Endothelial cell of umbilical vein (primary cell): Measurements from ENCODE around the gene TSC22D3. TPM values are rescaled to one million over a fixed set of nuclear protein-coding genes. Genes with fewer than 3 reads are reported as not detected.

Experiments
- Bru-seq: library from RNA; stranded (reverse); fragments of 400-500 nt; gene quantifications from one replicate; lab custom pipeline; 2021; lab: Mats Ljungman, UMichigan
- BruChase-seq, 2 experiments: library from RNA; stranded (reverse); fragments of 400-500 nt; gene quantifications; one replicate each; lab custom pipeline; 2021; lab: Mats Ljungman, UMichigan
- BruUV-seq: library from RNA; stranded (reverse); fragments of 400-500 nt; replicated peaks from 2 replicates; lab custom pipeline; 2021; lab: Mats Ljungman, UMichigan
- CTCF ChIA-PET: fragments of 300-600, 350-600 bp; sonication (Branson Sonifier 250); formaldehyde crosslinking; loops from one replicate; lab custom pipeline; 2021; ENCODE audit warnings: antibody characterized with exemption, inconsistent platforms; lab: Charles Lee
- POLR2A ChIA-PET: fragments of 300-600, 350-600 bp; sonication (Branson Sonifier 250); formaldehyde crosslinking; loops from one replicate; lab custom pipeline; 2021; ENCODE audit warnings: antibody characterized with exemption, inconsistent platforms; lab: Charles Lee
- DNase-seq: peaks from one replicate; pipeline ENCODE4 v3.0.0-alpha.2; 2011; ENCODE audit warnings: low read depth, low spot score
- FAIRE-seq: peaks from 2 replicates; lab custom pipeline; 2011; peaks lifted over from hg19 to GRCh38; lab: Jason Lieb, UNC
- H2AFZ ChIP-seq: 2 replicates; pipeline ENCODE4 v1.6.0; 2012; ENCODE audit warnings: low read depth, low read length, control low read depth, inconsistent platforms
- H3K27ac ChIP-seq: 2 replicates; pipeline ENCODE4 v1.5.1; 2011; ENCODE audit warnings: low read depth, mild to moderate bottlenecking, control low read depth, low read length, moderate library complexity; ENCODE audit not compliant: insufficient read depth
- H3K27me3 ChIP-seq, 2 experiments: 2 replicates each; pipeline versions ENCODE4 v1.6.0 to v1.6.1; 2011; ENCODE audit warnings: low read length in 2 of 2, mixed read lengths in 1 of 2; ENCODE audit not compliant: control insufficient read depth in 2 of 2, insufficient read depth in 2 of 2
- H3K36me3 ChIP-seq, 2 experiments: 2 replicates in 1 of 2; 3 replicates in 1 of 2; pipeline ENCODE4 v1.5.1; 2011; ENCODE audit warnings: low read length in 2 of 2, mild to moderate bottlenecking in 1 of 2, moderate library complexity in 1 of 2; ENCODE audit not compliant: control insufficient read depth in 2 of 2, insufficient read depth in 2 of 2; ENCODE audit errors: extremely low read depth in 1 of 2
- H3K4me1 ChIP-seq: 3 replicates; pipeline ENCODE4 v1.5.1; 2011; ENCODE audit warnings: mild to moderate bottlenecking, low read length; ENCODE audit not compliant: control insufficient read depth, insufficient read depth; ENCODE audit errors: extremely low read depth
- H3K4me2 ChIP-seq: 2 replicates; pipeline ENCODE4 v1.6.1; 2011; ENCODE audit warnings: low read length, control low read depth, mixed read lengths; ENCODE audit not compliant: insufficient read depth
- H3K4me3 ChIP-seq, 3 experiments: fragments of 200-600 bp in 1 of 3; sonication (generic), shearing (Covaris generic) in 1 of 3; replicated peaks in 1 of 3; 2 replicates each; pipeline ENCODE4 v1.5.1; 2011 to 2016; ENCODE audit warnings: control low read depth in 3 of 3, low read length in 3 of 3, mild to moderate bottlenecking in 2 of 3, inconsistent platforms in 1 of 3, low read depth in 1 of 3, moderate library complexity in 1 of 3; ENCODE audit not compliant: insufficient read depth in 1 of 3
- H3K79me2 ChIP-seq: 2 replicates; pipeline ENCODE4 v1.6.0; 2012; ENCODE audit warnings: low read length, inconsistent platforms; ENCODE audit not compliant: control insufficient read depth, insufficient read depth
- H3K9ac ChIP-seq: replicated peaks from 2 replicates; pipeline ENCODE3; 2011; ENCODE audit warnings: low read length, control low read depth; ENCODE audit not compliant: insufficient read depth; ENCODE audit errors: extremely low read depth
- H3K9me1 ChIP-seq: replicated peaks from 3 replicates; pipeline ENCODE4 v1.6.0; 2011; ENCODE audit warnings: mild to moderate bottlenecking, low read length; ENCODE audit not compliant: control insufficient read depth, insufficient read depth; ENCODE audit errors: extremely low read depth
- H3K9me3 ChIP-seq: replicated peaks from 2 replicates; pipeline ENCODE4 v1.5.1; 2012; ENCODE audit warnings: low read length, inconsistent platforms; ENCODE audit not compliant: control insufficient read depth, insufficient read depth
- H4K20me1 ChIP-seq: replicated peaks from 2 replicates; pipeline ENCODE3; 2011; ENCODE audit warnings: mild to moderate bottlenecking, low read length; ENCODE audit not compliant: control insufficient read depth, insufficient read depth; ENCODE audit errors: extremely low read depth
- CTCF ChIP-seq, 2 donors: IDR thresholded peaks; 1 replicate in 1 of 2; 2 replicates in 1 of 2; pipeline ENCODE4 v1.5.1; 2011; ENCODE audit warnings: low read length in 2 of 2, mild to moderate bottlenecking in 2 of 2, moderate library complexity in 2 of 2, control low read depth in 1 of 2, inconsistent platforms in 1 of 2, low read depth in 1 of 2; ENCODE audit not compliant: insufficient read depth in 1 of 2; ENCODE audit errors: extremely low read depth in 1 of 2
- EZH2 ChIP-seq: IDR thresholded peaks from 2 replicates; pipeline ENCODE4 v1.6.1; 2012; ENCODE audit warnings: borderline replicate concordance, low read depth, mild to moderate bottlenecking, moderate library complexity, low read length, inconsistent platforms; ENCODE audit not compliant: severe bottlenecking
- FOS ChIP-seq: IDR thresholded peaks from 2 replicates; pipeline ENCODE4 v1.6.1; 2011; ENCODE audit warnings: mild to moderate bottlenecking, low read length, moderate library complexity, borderline replicate concordance; ENCODE audit not compliant: insufficient read depth
- GATA2 ChIP-seq: IDR thresholded peaks from 2 replicates; pipeline ENCODE4 v1.7.0; 2011; ENCODE audit warnings: low read depth, mild to moderate bottlenecking, moderate library complexity, mixed read lengths, low read length; ENCODE audit not compliant: insufficient read length, insufficient read depth
- JUN ChIP-seq: IDR thresholded peaks from 2 replicates; pipeline ENCODE4 v1.6.1; 2011; ENCODE audit warnings: borderline replicate concordance, low read depth; ENCODE audit not compliant: insufficient read length, insufficient read depth
- MYC ChIP-seq: IDR thresholded peaks from one replicate; pipeline ENCODE4 v1.6.1; 2011; ENCODE audit warnings: mild to moderate bottlenecking, low read depth, low read length
- POLR2A ChIP-seq: IDR thresholded peaks from 2 replicates; pipeline ENCODE4 v1.6.1; 2012; ENCODE audit warnings: low read depth, mild to moderate bottlenecking, control low read depth, low read length
- POLR2AphosphoS5 ChIP-seq: IDR thresholded peaks from 2 replicates; pipeline ENCODE4 v1.6.1; 2012; ENCODE audit warnings: low read depth, mild to moderate bottlenecking, control low read depth, low read length, moderate library complexity; ENCODE audit not compliant: insufficient read depth
- dilution Hi-C: fragments of 300-500 bp; cut with MboI; formaldehyde crosslinking; loops from one replicate; pipeline ENCODE4 v1.15.0; 2019; ENCODE audit warnings: low sequenced_read_pairs; ENCODE audit not compliant: extremely low pct_ligation_motif_present
- intact Hi-C: fragments of 100-400 bp; cut with micrococcal nuclease; formaldehyde crosslinking; loops from one replicate; pipeline ENCODE4 v1.10.0; 2022
- long read RNA-seq: library from polyadenylated mRNA; stranded (forward); transcript quantifications from one replicate; pipeline ENCODE4 v2.0.0, GENCODE V29; 2021
- polyA minus RNA-seq, 3 experiments: library from RNA; depleted of rRNA, polyadenylated mRNA; stranded (reverse); fragments of >200 nt; gene quantifications; 1 replicate in 1 of 3; 2 replicates in 2 of 3; pipeline ENCODE4 v1.2.3, GENCODE V29; 2011
- polyA plus RNA-seq, 4 experiments: library from polyadenylated mRNA; depleted of rRNA in 3 of 4; stranded (reverse) in 3 of 4; unstranded in 1 of 4; fragments of >200 nt; gene quantifications; 2 replicates each; pipeline versions ENCODE4 v1.2.1 to v1.2.3, GENCODE V29; 2011 to 2012; ENCODE audit warnings: missing spikeins in 1 of 4
- total RNA-seq: library from RNA; stranded (reverse); gene quantifications from 2 replicates; pipeline ENCODE4 v1.2.3, GENCODE V29; 2021
- TF ChIP-seq, protein P1 (sequence below): IDR thresholded peaks from 2 replicates; pipeline ENCODE4 v1.6.1; 2011; ENCODE audit not compliant: insufficient read depth, insufficient read length

TSC22D3 gene
- total RNA-seq (21.1 and 29.1 TPM in 2 replicates), polyA plus RNA-seq (24.7 and 37.4 TPM in 2 replicates), polyA minus RNA-seq (23.4 and 25.5 TPM in 2 replicates), Bru-seq, nascent RNA (percentile 37 among the genes with signal in this experiment), BruChase-seq, experiment 1, labeled RNA remaining after a 6-hour chase (percentile 45 among the genes with signal in this experiment), BruChase-seq, experiment 2, labeled RNA remaining after a 2-hour chase (percentile 46 among the genes with signal in this experiment)
- polyA plus RNA-seq (2011; cell fraction: cytosol; rRNA removed): 30.2 and 30.8 TPM in 2 replicates
- 56.8 and 76.1 TPM in 2 replicates for polyA plus RNA-seq (2011; cell fraction: nucleus; rRNA removed)
- 19.1 and 27.1 TPM in 2 replicates for polyA plus RNA-seq (2012)
- 39.8 TPM for polyA minus RNA-seq (2011; cell fraction: cytosol; rRNA and poly(A)+ RNA removed)
- 22.2 and 45.2 TPM in 2 replicates for polyA minus RNA-seq (2011; cell fraction: nucleus; rRNA and poly(A)+ RNA removed)
- long read RNA-seq, transcript TSC22D3-206 (3 exons, 2,027 nt): major isoform, 29 of 52 reads
- long read RNA-seq, transcript TSC22D3-205 (3 exons, 1,812 nt): minor isoform, 12 of 52 reads
- long read RNA-seq, partial matches to known transcripts: 0 of 52 reads
- long read RNA-seq, other reads (novel, unspliced or antisense): 5 of 52 reads

GRCh38 chrX:107775734-107776511 is at the start of gene TSC22D3:
TSC22D3 (minus strand) TSS chrX:107775787; CDS start chrX:107775419, 368 bp downstream.
- intact Hi-C loops: loop anchor here (1.0 to 5.0 kb wide), 5 partner anchors 34 to 879 kb away; no protein-coding TSS in a partner anchor
- dilution Hi-C loops: no loop called here
- Histone ChIP-seq H3K79me2 (no peaks in the 10 kb centered on the region), H3K9ac (no peak within 1 kb of the TSS), H3K9me3 (no peaks in the 10 kb centered on the region), H3K36me3 (no peaks in the 10 kb centered on the region), H3K27me3 (no peaks in the 10 kb centered on the region), H2AFZ (peak within 1 kb of the TSS; percentile 96), H3K4me3 (peak within 1 kb of the TSS; percentile 20 to 53 (median 45)), H3K4me1 (peaks cover 10% of the 10 kb centered on the region), H4K20me1 (no peaks in the 10 kb centered on the region), H3K9me1 (no peaks in the 10 kb centered on the region), H3K4me2 (peak within 1 kb of the TSS; percentile 80), H3K27ac (no peak within 1 kb of the TSS)
- TF ChIP-seq POLR2AphosphoS5 (no peak), CTCF (IDR thresholded peaks at IDR 0.05; ENCODE audit: extremely low read depth in 1 of 2, insufficient read depth in 1 of 2, low read depth in 1 of 2, low read length in 2 of 2) (no peak), GATA2 (no peak), POLR2A (no peak), JUN (no peak), MYC (no peak), EZH2 (no peak), FOS (no peak)
- TF ChIP-seq, protein P1, sequence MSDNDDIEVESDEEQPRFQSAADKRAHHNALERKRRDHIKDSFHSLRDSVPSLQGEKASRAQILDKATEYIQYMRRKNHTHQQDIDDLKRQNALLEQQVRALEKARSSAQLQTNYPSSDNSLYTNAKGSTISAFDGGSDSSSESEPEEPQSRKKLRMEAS: no peak
- ChIA-PET POLR2A (interaction anchor here (1.3 to 1.6 kb wide), 2 partner anchors 34 to 59 kb away, joined by 5 to 8 read pairs; no protein-coding TSS in a partner anchor), CTCF (interaction anchor here (0.8 to 4.7 kb wide), 31 partner anchors 9 to 882 kb away, joined by 3 to 109 read pairs (median 5); partner anchors contain the start of gene MID2)
- FAIRE-seq (peak; percentile 88), DNase-seq (peak; percentile 64)
- no TSS peak for BruUV-seq
